Endodermal cell (in vitro differentiated cells): ENCODE measurements around the gene RANBP2. TPM values are rescaled to one million over a fixed set of nuclear protein-coding genes. Genes with fewer than 3 reads are reported as not detected.
A peak's percentile ranks its signal among the peaks of the same experiment; 100 is the strongest.
"Not testable (repeated sequence)": the region's sequence is repeated elsewhere in the genome, so short reads cannot be mapped to it uniquely, and the experiment has no call there.

Source experiments
- DNase-seq: peaks from one replicate; pipeline ENCODE4 v3.0.0-alpha.2; 2017
- H3K27ac ChIP-seq: 2 replicates; pipeline ENCODE4 v1.5.1; 2013; ENCODE audit warnings: mild to moderate bottlenecking, low read depth, low read length, moderate library complexity
- H3K27me3 ChIP-seq: 2 replicates; pipeline ENCODE4 v1.6.1; 2013; ENCODE audit warnings: mild to moderate bottlenecking, low read length, moderate library complexity; ENCODE audit not compliant: insufficient read depth, control insufficient read depth, poor library complexity, severe bottlenecking
- H3K36me3 ChIP-seq: 2 replicates; pipeline ENCODE4 v1.7.0; 2013; ENCODE audit warnings: mild to moderate bottlenecking, low read length, moderate library complexity; ENCODE audit not compliant: control insufficient read depth, insufficient read depth
- H3K4me1 ChIP-seq: one replicate; pipeline ENCODE4 v1.7.0; 2013; ENCODE audit warnings: low read length; ENCODE audit not compliant: control insufficient read depth, insufficient read depth
- H3K4me3 ChIP-seq: 2 replicates; pipeline ENCODE4 v1.5.1; 2013; ENCODE audit warnings: mild to moderate bottlenecking, low read length, moderate library complexity
- H3K9ac ChIP-seq: 2 replicates; pipeline ENCODE4 v1.6.1; 2013; ENCODE audit warnings: mild to moderate bottlenecking, low read length, moderate library complexity; ENCODE audit not compliant: poor library complexity, severe bottlenecking; ENCODE audit errors: extremely low read depth
- H3K9me3 ChIP-seq: 2 replicates; pipeline ENCODE4 v1.6.1; 2013; ENCODE audit warnings: mild to moderate bottlenecking, low read length, moderate library complexity; ENCODE audit not compliant: control insufficient read depth
- H3K27ac Mint-ChIP-seq: 2 replicates; pipeline ENCODE4 v1.8.0; 2020; ENCODE audit warnings: mixed read lengths
- H3K27me3 Mint-ChIP-seq: 2 replicates; pipeline ENCODE4 v1.8.0; 2021; ENCODE audit warnings: mild to moderate bottlenecking, mixed read lengths; ENCODE audit not compliant: insufficient read depth
- H3K36me3 Mint-ChIP-seq: 2 replicates; pipeline ENCODE4 v1.8.0; 2020; ENCODE audit warnings: low read depth, mixed read lengths
- H3K4me1 Mint-ChIP-seq: 2 replicates; pipeline ENCODE4 v1.8.0; 2020; ENCODE audit warnings: mixed read lengths
- H3K4me3 Mint-ChIP-seq: 2 replicates; pipeline ENCODE4 v1.8.0; 2020; ENCODE audit warnings: mild to moderate bottlenecking, moderate library complexity, mixed read lengths
- H3K9me3 Mint-ChIP-seq: 2 replicates; pipeline ENCODE4 v1.8.0; 2020; ENCODE audit warnings: mild to moderate bottlenecking, mixed read lengths
- CTCF ChIP-seq: fragments of 200-600 bp; sonication (generic); conservative IDR thresholded peaks from 2 replicates; pipeline ENCODE4 v1.5.0; 2021; ENCODE audit warnings: antibody characterized with exemption, mild to moderate bottlenecking
- WGBS, 2 experiments: methylation state at CpG; one replicate each; pipeline versions ENCODE4 v1.1.5 to v1.1.7; 2013; ENCODE audit warnings: missing lambda C conversion rate in 2 of 2, mixed read lengths in 1 of 2; ENCODE audit not compliant: insufficient coverage in 1 of 2, insufficient read length in 1 of 2; 5-methylcytosine and 5-hydroxymethylcytosine counted together
- total RNA-seq, 2 donors: library from RNA; stranded (reverse); fragmentation: NEBNext Ultra II Directional in 1 of 2; extraction: Animal tissue kit (Norgen Biotek cat#: 25700) in 1 of 2; gene quantifications; 2 replicates in 1 of 2; 3 replicates in 1 of 2; pipeline ENCODE4 v1.2.1, GENCODE V29; 2021

RANBP2 gene
- total RNA-seq, 2 donors from 2014 or later, result 90.6 to 92.7 TPM

- H3K27me3 Mint-ChIP-seq, H3K36me3 Mint-ChIP-seq, H3K4me1 Mint-ChIP-seq, H3K9me3 ChIP-seq, DNase-seq, H3K9me3 Mint-ChIP-seq, H3K27me3 ChIP-seq, H3K27ac ChIP-seq, H3K9ac ChIP-seq, H3K4me1 ChIP-seq, H3K4me3 ChIP-seq, H3K27ac Mint-ChIP-seq, H3K4me3 Mint-ChIP-seq: not testable (repeated sequence)
- peaks cover 23% of the 10 kb centered on the region for H3K36me3 ChIP-seq
- WGBS, 2 experiments, result 45 to 87% methylated on average over 2 to 4 of the region's 4 CpGs
Measured at GRCh38 chr2:108678198-108678651, 41.1 kb upstream of the RANBP2 start.

GRCh38 chr2:108680805-108681204 is 38.5 kb upstream of the RANBP2 start:
- DNase-seq, H3K4me3 Mint-ChIP-seq, H3K27me3 Mint-ChIP-seq: not testable (repeated sequence)

GRCh38 chr2:108688818-108689756 is 30.2 kb upstream of the RANBP2 start:
- WGBS, 2 experiments, result 98% methylated on average over 5 of the region's 15 CpGs; no CpG with 5 or more reads in 1 of the 2 experiments
- H3K36me3 ChIP-seq, result peaks cover 13% of the 10 kb centered on the region
- H3K27ac Mint-ChIP-seq, H3K36me3 Mint-ChIP-seq, DNase-seq, H3K27me3 Mint-ChIP-seq, H3K27me3 ChIP-seq, H3K27ac ChIP-seq, H3K9ac ChIP-seq, H3K4me1 ChIP-seq, H3K9me3 Mint-ChIP-seq, H3K4me3 ChIP-seq, H3K4me3 Mint-ChIP-seq, H3K9me3 ChIP-seq, H3K4me1 Mint-ChIP-seq: not testable (repeated sequence)

More at GRCh38 chr2:108680805-108681204, 38.5 kb upstream of the RANBP2 start:
- not testable (repeated sequence) for H3K27ac Mint-ChIP-seq, H3K4me3 ChIP-seq, H3K4me1 ChIP-seq, H3K9me3 ChIP-seq, H3K4me1 Mint-ChIP-seq, H3K9me3 Mint-ChIP-seq, H3K9ac ChIP-seq, H3K27me3 ChIP-seq, H3K36me3 Mint-ChIP-seq, H3K27ac ChIP-seq
- no CpG with 5 or more reads among the region's 2 CpGs for WGBS, 2 experiments
- peaks cover 35% of the 10 kb centered on the region for H3K36me3 ChIP-seq

GRCh38 chr2:108690001-108690400 is 29.3 kb upstream of the RANBP2 start:
- H3K9me3 Mint-ChIP-seq, H3K27me3 ChIP-seq, H3K4me1 Mint-ChIP-seq, H3K4me3 ChIP-seq, H3K9ac ChIP-seq, H3K9me3 ChIP-seq, H3K36me3 Mint-ChIP-seq, H3K27ac Mint-ChIP-seq, H3K36me3 ChIP-seq, H3K27ac ChIP-seq, H3K27me3 Mint-ChIP-seq, H3K4me1 ChIP-seq, DNase-seq, H3K4me3 Mint-ChIP-seq: not testable (repeated sequence)
- no CpG with 5 or more reads among the region's 1 CpG for WGBS, 2 experiments
- peak; percentile 30 for TF ChIP-seq CTCF
